22Rv1 (cell line): ENCODE data around the gene CFAP210.
"Not testable (repeated sequence)": the region's sequence is repeated elsewhere in the genome, so short reads cannot be mapped to it uniquely, and the experiment has no call there.

Experiments
- CTCF ChIP-seq: fragments of 450-650 bp; IDR thresholded peaks from 2 replicates; pipeline ENCODE4 v1.5.1; 2017; ENCODE audit warnings: mild to moderate bottlenecking
- ZFX ChIP-seq: fragments of 450-650 bp; IDR thresholded peaks from 2 replicates; pipeline ENCODE4 v1.6.1; 2017; ENCODE audit warnings: antibody characterized with exemption, borderline replicate concordance

- not testable (repeated sequence) for TF ChIP-seq CTCF, ZFX
Measured at GRCh38 chr2:169615982-169616381, 78.2 kb downstream of the CFAP210 start.
